ENCODE results near the gene PRDM16. TPM values are rescaled to one million over a fixed set of nuclear protein-coding genes. Genes with fewer than 3 reads are reported as not detected.

The PRDM16 gene
- total RNA-seq, 1 donor from 2014 or later: 18.3 TPM

GRCh38 chr1:3061981-3062615 is 6.9 kb upstream of the PRDM16 start:
- DNase-seq (ENCODE audit: low spot score): peak; percentile 80
- Mint-ChIP-seq H3K9me3 (ENCODE audit: low read depth) (peaks cover 12% of the 10 kb centered on the region), H3K27me3 (ENCODE audit: low read depth) (peaks cover 48% of the 10 kb centered on the region), H3K36me3 (ENCODE audit: low read depth) (peaks cover 10% of the 10 kb centered on the region), H3K4me1 (ENCODE audit: low read depth) (peaks cover 13% of the 10 kb centered on the region), H3K4me3 (ENCODE audit: unreplicated experiment) (peak overlapping the region; percentile 31), H3K27ac (ENCODE audit: unreplicated experiment) (no peak overlapping the region)
- no peak for TF ChIP-seq CTCF (IDR thresholded peaks at IDR 0.05)

GRCh38 chr1:3062616-3063378 is 6.2 kb upstream of the PRDM16 start:
- Mint-ChIP-seq H3K9me3 (ENCODE audit: low read depth) (peaks cover 8% of the 10 kb centered on the region), H3K4me3 (ENCODE audit: unreplicated experiment) (peak overlapping the region; percentile 31), H3K36me3 (ENCODE audit: low read depth) (peaks cover 10% of the 10 kb centered on the region), H3K27ac (ENCODE audit: unreplicated experiment) (no peak overlapping the region), H3K27me3 (ENCODE audit: low read depth) (peaks cover 43% of the 10 kb centered on the region), H3K4me1 (ENCODE audit: low read depth) (peaks cover 13% of the 10 kb centered on the region)
- TF ChIP-seq CTCF (IDR thresholded peaks at IDR 0.05): no peak
- DNase-seq (ENCODE audit: low spot score): peak; percentile 79

GRCh38 chr1:3063379-3064295 is 5.4 kb upstream of the PRDM16 start:
- DNase-seq (ENCODE audit: low spot score): peak; percentile 80
- peaks cover 34% of the 10 kb centered on the region for H3K27me3 Mint-ChIP-seq (ENCODE audit: low read depth)
- H3K36me3 Mint-ChIP-seq (ENCODE audit: low read depth): peaks cover 7% of the 10 kb centered on the region
- H3K9me3 Mint-ChIP-seq (ENCODE audit: low read depth): peaks cover 5% of the 10 kb centered on the region
- peak overlapping the region; percentile 44 for H3K4me3 Mint-ChIP-seq (ENCODE audit: unreplicated experiment)
- no peak overlapping the region for H3K27ac Mint-ChIP-seq (ENCODE audit: unreplicated experiment)
- no peak for TF ChIP-seq CTCF (IDR thresholded peaks at IDR 0.05)
- peaks cover 13% of the 10 kb centered on the region for H3K4me1 Mint-ChIP-seq (ENCODE audit: low read depth)

- no peak overlapping the region for H3K4me3 Mint-ChIP-seq (ENCODE audit: unreplicated experiment)
- peaks cover 13% of the 10 kb centered on the region for H3K4me1 Mint-ChIP-seq (ENCODE audit: low read depth)
- TF ChIP-seq CTCF (IDR thresholded peaks at IDR 0.05): no peak
- H3K27ac Mint-ChIP-seq (ENCODE audit: unreplicated experiment): no peak overlapping the region
- H3K27me3 Mint-ChIP-seq (ENCODE audit: low read depth): peaks cover 27% of the 10 kb centered on the region
- no peaks in the 10 kb centered on the region for H3K9me3 Mint-ChIP-seq (ENCODE audit: low read depth)
- H3K36me3 Mint-ChIP-seq (ENCODE audit: low read depth): peaks cover 3% of the 10 kb centered on the region
- peak; percentile 87 for DNase-seq (ENCODE audit: low spot score)
Measured at GRCh38 chr1:3064296-3064850, 4.6 kb upstream of the PRDM16 start.
